Thymus (tissue), 11 donors: ENCODE data around the gene CDH23. TPM values are rescaled to one million over a fixed set of nuclear protein-coding genes. Genes with fewer than 3 reads are reported as not detected.

ENCODE experiments used
- DNase-seq, 9 donors: peaks; one replicate each; pipeline ENCODE4 v3.0.0-alpha.2; 2013; ENCODE audit warnings: low spot score in 9 of 9, low read depth in 6 of 9, missing footprints in 1 of 9
- H3K27ac ChIP-seq, 2 donors: one replicate each; pipeline ENCODE4 v1.5.1; 2013; ENCODE audit warnings: control low read depth in 1 of 2, low read depth in 1 of 2, low read length in 1 of 2, mild to moderate bottlenecking in 1 of 2, moderate library complexity in 1 of 2
- H3K27me3 ChIP-seq, 2 donors: one replicate each; pipeline ENCODE4 v1.5.1; 2013; ENCODE audit warnings: low read length in 1 of 2; ENCODE audit not compliant: control insufficient read depth in 2 of 2, insufficient read depth in 1 of 2
- H3K36me3 ChIP-seq, 2 donors: one replicate each; pipeline ENCODE4 v1.5.1; 2013; ENCODE audit warnings: low read length in 1 of 2, mild to moderate bottlenecking in 1 of 2, moderate library complexity in 1 of 2; ENCODE audit not compliant: control insufficient read depth in 2 of 2, insufficient read depth in 2 of 2
- H3K4me1 ChIP-seq, 2 donors: one replicate each; pipeline ENCODE4 v1.5.1; 2013; ENCODE audit warnings: low read length in 2 of 2; ENCODE audit not compliant: control insufficient read depth in 2 of 2, insufficient read depth in 2 of 2
- H3K4me3 ChIP-seq, 2 donors: one replicate each; pipeline ENCODE4 v1.5.1; 2013; ENCODE audit warnings: low read length in 2 of 2, control low read depth in 1 of 2, mild to moderate bottlenecking in 1 of 2
- H3K9me3 ChIP-seq, 2 donors: one replicate each; pipeline ENCODE4 v1.5.1; 2013; ENCODE audit warnings: low read length in 1 of 2, mild to moderate bottlenecking in 1 of 2; ENCODE audit not compliant: control insufficient read depth in 2 of 2, insufficient read depth in 1 of 2
- WGBS: extraction: QIAGEN DNeasy Blood & Tissue Kit; methylation state at CpG from one replicate; pipeline ENCODE4 v1.1.7; 2013; 5-methylcytosine and 5-hydroxymethylcytosine counted together
- polyA plus RNA-seq: library from polyadenylated mRNA; stranded (reverse); fragments of 200-250 nt; gene quantifications from one replicate; pipeline ENCODE4 v1.2.3, GENCODE V29; 2013
- total RNA-seq: library from RNA; stranded (reverse); fragments of 120-200 nt; gene quantifications from one replicate; pipeline ENCODE4 v1.2.4, GENCODE V29; 2013
- donor health status: healthy.

Gene CDH23
- total and polyA plus RNA-seq, 2 donors, result 9.1 TPM

DNA sequence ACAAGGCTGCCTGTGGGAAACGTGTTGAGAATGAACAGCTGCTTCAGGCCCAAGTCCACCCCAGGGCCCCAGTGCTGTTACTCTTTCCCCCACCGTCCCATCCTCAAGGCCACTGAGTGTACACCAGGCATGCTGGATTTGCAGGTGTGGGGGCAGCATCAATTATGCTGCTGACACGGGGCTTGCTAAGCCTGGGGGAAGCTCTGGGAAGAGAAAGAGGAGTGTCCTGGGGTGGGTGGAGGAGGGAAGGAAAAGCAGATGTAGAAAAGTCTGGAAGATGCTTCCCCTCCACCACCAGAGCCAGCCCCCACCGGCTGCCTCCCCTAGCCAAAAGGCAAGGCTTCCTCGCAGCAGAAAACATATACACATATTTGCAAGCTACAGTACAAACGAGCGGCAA lies 153.9 kb downstream of the CDH23 start:
- no peaks in the 10 kb centered on the region for H3K9me3 ChIP-seq
- H3K27ac ChIP-seq, result no peak overlapping the region
- H3K4me3 ChIP-seq, result no peak overlapping the region
- no peaks in the 10 kb centered on the region for H3K4me1 ChIP-seq
- no peaks in the 10 kb centered on the region for H3K36me3 ChIP-seq
- H3K27me3 ChIP-seq, result peaks cover 0 to 2% of the 10 kb centered on the region in 2 donors
- DNase-seq, result no peak
- WGBS, result 84% methylated on average over 7 of the region's 7 CpGs

DNA sequence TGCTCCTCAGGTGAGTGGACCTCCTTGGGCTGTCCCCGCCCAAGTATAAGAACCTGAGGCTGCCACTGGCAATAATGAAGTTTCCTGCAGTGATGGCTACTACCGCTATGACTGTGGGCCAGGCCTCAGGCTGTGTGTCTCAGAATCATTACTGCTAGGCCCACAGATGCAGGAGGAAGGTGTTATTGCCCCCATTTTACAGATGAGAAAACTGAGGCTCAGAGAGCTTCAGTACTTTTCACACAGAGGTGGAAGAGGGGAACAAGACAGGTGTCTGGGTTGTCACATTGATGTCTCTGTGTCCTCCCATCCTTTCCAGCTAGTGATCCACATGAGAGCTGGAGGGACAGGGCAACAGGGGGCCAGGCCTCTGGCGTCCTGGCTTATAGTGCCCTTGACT lies 155.2 kb downstream of the CDH23 start:
- H3K36me3 ChIP-seq, result no peaks in the 10 kb centered on the region

DNA sequence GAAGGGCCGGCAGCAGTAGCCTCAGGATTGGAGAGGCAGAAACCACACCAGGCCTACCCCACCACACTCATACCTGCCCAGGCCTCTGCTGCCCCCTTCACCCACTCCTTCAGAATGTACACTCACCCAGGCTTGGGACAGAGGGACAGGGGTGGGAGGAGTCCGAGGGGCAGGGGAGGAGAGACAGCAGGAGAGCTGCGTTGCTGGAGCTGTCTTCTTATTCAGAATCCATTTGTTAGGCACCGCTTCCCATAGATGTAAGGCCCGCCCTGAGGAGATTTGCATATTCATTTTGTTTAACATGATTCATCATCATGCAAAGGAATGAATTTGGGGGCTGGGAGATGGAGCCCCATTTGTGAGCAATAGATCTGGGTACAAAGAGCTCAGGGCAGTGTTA lies 156.7 kb downstream of the CDH23 start:
- H3K27me3 ChIP-seq, result peaks cover 0 to 2% of the 10 kb centered on the region in 2 donors
- no peaks in the 10 kb centered on the region for H3K36me3 ChIP-seq
- H3K9me3 ChIP-seq, result no peaks in the 10 kb centered on the region
- 94% methylated on average over 5 of the region's 5 CpGs for WGBS
- no peak for DNase-seq
- no peaks in the 10 kb centered on the region for H3K4me1 ChIP-seq
- no peak overlapping the region for H3K27ac ChIP-seq
- no peak overlapping the region for H3K4me3 ChIP-seq

More for the DNA sequence above, 155.2 kb downstream of the CDH23 start:
- H3K9me3 ChIP-seq, result no peaks in the 10 kb centered on the region
- no peaks in the 10 kb centered on the region for H3K4me1 ChIP-seq
- no peak for DNase-seq
- H3K27me3 ChIP-seq, result peaks cover 0 to 2% of the 10 kb centered on the region in 2 donors
- H3K4me3 ChIP-seq, result no peak overlapping the region
- 97% methylated on average over 3 of the region's 3 CpGs for WGBS
- H3K27ac ChIP-seq, result no peak overlapping the region

DNA sequence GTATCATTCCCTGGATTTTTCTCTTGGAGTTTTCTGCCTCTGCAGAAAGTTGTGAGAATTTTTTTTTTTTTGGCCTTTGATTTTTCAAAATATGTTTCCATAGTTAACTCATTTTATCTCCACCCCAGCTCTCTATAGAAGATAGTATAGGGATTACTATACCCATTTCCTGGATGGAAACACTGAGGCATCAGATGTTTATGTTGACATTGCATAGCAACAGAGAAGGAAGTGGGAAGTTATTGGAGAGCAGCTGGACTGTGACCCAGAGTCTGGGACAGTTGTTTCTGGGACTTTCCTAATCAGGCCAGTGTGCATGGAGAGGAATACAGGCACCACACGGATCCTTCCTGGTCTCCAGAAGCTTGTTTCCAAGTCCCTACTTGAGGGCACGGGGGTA lies 158.0 kb downstream of the CDH23 start:
- H3K4me3 ChIP-seq, result no peak overlapping the region
- H3K36me3 ChIP-seq, result no peaks in the 10 kb centered on the region
- no peaks in the 10 kb centered on the region for H3K4me1 ChIP-seq
- H3K27ac ChIP-seq, result no peak overlapping the region
- 83% methylated on average over 2 of the region's 2 CpGs for WGBS
- DNase-seq, result no peak
- no peaks in the 10 kb centered on the region for H3K9me3 ChIP-seq
- peaks cover 0 to 5% of the 10 kb centered on the region in 2 donors for H3K27me3 ChIP-seq

DNA sequence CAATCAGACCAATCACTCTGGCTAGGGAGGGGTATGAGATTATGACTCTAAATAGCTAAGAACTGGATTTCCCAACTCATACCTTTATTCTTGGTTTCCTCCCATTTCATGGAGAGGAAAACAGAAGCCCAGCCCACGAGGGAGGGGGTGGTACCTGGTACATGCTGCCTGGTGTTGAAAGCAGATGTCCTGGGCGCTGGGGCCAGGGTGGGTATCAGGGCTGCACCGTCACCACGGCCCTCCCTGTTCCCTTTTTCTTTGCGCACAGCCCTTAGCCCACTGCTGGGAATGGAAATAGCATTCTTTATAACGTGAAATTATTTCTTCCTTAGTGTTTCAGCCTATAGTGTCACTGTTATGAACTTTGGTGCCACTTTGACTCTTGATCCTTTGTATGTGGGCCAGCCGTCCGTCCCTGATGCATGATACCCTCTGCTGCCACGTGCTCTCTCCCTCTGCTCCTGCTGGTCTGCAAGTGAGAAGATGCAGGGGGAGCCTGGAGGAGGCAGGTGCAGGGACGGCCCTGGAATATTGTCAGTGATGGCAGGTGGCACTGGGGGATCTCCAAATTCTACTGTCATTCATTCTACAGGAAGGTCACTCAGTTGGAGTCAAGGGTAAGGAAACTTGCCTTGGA lies 158.5 kb downstream of the CDH23 start:
- no peaks in the 10 kb centered on the region for H3K36me3 ChIP-seq
- DNase-seq, result no peak
- 62% methylated on average over 10 of the region's 10 CpGs for WGBS
- no peaks in the 10 kb centered on the region for H3K9me3 ChIP-seq
- no peaks in the 10 kb centered on the region for H3K4me1 ChIP-seq
- H3K27ac ChIP-seq, result no peak overlapping the region
- no peak overlapping the region for H3K4me3 ChIP-seq
- peaks cover 0 to 9% of the 10 kb centered on the region in 2 donors for H3K27me3 ChIP-seq

DNA sequence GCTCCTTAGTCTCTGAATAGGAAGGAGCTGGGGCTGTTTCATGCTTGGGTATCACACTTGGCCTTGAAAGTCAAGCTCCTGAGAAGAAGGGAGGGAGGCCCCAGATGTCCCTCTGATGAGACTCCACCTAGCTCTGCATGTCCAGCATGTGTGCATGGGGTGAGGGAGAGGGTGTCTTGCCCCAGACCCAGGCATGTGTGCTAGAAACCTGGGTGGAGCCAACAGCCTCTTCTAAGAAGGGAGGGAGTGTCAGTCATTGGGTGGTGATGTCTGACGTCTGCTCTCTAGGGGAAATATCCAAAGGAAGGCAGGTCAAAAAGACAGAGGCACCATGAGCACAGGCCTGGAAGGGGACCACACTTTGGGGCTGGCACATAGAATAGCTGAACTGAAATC lies 159.0 kb downstream of the CDH23 start:
- Histone ChIP-seq H3K27me3 (peaks cover 0 to 11% of the 10 kb centered on the region in 2 donors), H3K9me3 (no peaks in the 10 kb centered on the region), H3K27ac (no peak overlapping the region), H3K4me3 (no peak overlapping the region), H3K36me3 (no peaks in the 10 kb centered on the region), H3K4me1 (no peaks in the 10 kb centered on the region)
- DNase-seq, result no peak
- WGBS, result 77% methylated on average over 1 of the region's 1 CpG

DNA sequence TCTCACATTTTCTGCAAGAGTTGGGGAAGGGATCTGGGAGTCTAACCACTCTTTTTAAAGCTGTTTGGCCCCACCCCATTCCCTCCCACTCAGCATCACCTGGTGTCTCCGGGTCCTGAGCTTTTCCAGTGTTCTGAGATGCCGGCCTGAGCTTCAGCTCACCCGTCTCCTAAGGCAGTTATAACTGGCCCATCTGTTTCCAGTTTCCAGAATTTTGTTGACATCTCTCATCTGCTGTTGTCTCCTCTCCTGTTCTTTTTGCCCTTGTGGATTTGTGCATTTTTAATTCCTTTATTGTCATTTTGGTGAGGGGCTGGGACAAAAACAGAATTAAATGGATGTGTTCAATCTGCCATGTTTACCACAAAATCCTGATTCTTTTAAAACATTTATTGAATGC lies 162.3 kb downstream of the CDH23 start:
- 89% methylated on average over 3 of the region's 3 CpGs for WGBS
- Histone ChIP-seq H3K27ac (no peak overlapping the region), H3K4me1 (no peaks in the 10 kb centered on the region), H3K36me3 (no peaks in the 10 kb centered on the region), H3K9me3 (no peaks in the 10 kb centered on the region), H3K4me3 (no peak overlapping the region), H3K27me3 (peaks cover 0 to 9% of the 10 kb centered on the region in 2 donors)
- DNase-seq, result no peak

DNA sequence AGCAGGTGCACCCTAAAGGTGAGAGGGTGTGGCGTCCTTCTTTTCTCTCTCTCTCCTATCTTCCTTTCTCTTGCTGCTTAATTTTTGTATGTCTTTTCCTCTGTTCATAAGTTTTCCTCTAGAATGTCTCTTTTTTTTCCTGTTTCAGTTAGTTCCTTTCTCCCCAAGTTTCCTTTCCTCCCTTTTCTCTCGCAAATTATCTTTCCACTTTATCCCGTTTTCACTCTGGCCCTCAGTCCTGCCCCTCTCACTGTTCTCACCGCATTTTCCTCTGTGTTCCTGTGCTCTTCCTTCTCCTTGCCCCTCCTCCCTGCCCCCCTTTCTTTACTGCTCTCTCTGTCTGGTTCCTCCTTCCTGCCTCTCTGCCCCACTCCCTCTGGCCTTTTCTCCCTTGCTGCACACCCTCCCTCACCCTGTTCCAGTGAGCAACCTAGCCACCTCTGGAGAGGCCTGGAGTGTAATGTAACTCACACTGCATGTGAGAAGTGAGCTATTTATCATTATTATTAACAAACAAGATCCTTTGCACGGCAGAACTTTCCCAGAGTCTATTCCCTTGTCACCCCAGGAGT lies 164.4 kb downstream of the CDH23 start:
- H3K4me1 ChIP-seq, result no peaks in the 10 kb centered on the region
- no peak overlapping the region for H3K4me3 ChIP-seq
- no peak for DNase-seq
- no peaks in the 10 kb centered on the region for H3K9me3 ChIP-seq
- WGBS, result 32% methylated on average over 5 of the region's 5 CpGs
- peaks cover 0 to 9% of the 10 kb centered on the region in 2 donors for H3K27me3 ChIP-seq
- H3K27ac ChIP-seq, result no peak overlapping the region
- no peaks in the 10 kb centered on the region for H3K36me3 ChIP-seq

DNA sequence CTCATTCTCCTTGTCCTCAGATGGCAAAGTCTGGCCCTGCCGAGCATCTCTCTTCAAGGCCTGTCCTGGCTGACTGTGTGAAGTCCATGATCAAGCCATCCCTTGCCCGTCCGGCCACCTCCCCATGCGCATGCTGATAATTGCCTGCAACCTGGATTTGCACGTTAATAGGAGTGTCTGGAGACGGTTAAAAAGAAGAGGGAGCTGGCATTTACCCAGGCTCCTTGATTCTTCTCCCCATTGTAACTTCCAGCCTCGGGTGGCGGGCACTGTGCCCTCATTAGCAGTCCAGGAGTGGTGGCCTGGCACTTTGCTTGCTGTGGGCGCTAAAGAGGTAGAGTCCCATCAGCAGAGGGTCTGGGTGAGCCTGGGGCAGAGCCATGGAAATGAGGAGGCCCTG lies 165.5 kb downstream of the CDH23 start:
- WGBS, result 93% methylated on average over 9 of the region's 9 CpGs
- Histone ChIP-seq H3K36me3 (no peaks in the 10 kb centered on the region), H3K9me3 (no peaks in the 10 kb centered on the region), H3K4me3 (no peak overlapping the region), H3K27me3 (peaks cover 0 to 9% of the 10 kb centered on the region in 2 donors), H3K27ac (no peak overlapping the region), H3K4me1 (no peaks in the 10 kb centered on the region)
- DNase-seq, result no peak
